CD4-positive, alpha-beta T cell (primary cell): Measurements from ENCODE around the gene DGLUCY. TPM values are rescaled to one million over a fixed set of nuclear protein-coding genes. Genes with fewer than 3 reads are reported as not detected.
A peak's percentile ranks its signal among the peaks of the same experiment; 100 is the strongest.

ENCODE experiments used
- ATAC-seq: fragments of 200-7000 bp; cut with Tn5 transposase; one replicate; pipeline ENCODE4 v1.10.0; 2022; ENCODE audit warnings: mild to moderate bottlenecking; ENCODE audit not compliant: poor library complexity
- CTCF ChIA-PET: fragments of 350-600 bp; sonication (Branson Sonifier 250); formaldehyde crosslinking; loops from one replicate; lab custom pipeline; 2021; ENCODE audit warnings: antibody characterized with exemption, inconsistent platforms; lab: Charles Lee
- POLR2A ChIA-PET: fragments of 350-600 bp; sonication (Branson Sonifier 250); formaldehyde crosslinking; loops from one replicate; lab custom pipeline; 2021; ENCODE audit warnings: antibody characterized with exemption, inconsistent platforms; lab: Charles Lee
- DNase-seq, 14 experiments: peaks; one replicate each; pipeline ENCODE4 v3.0.0-alpha.2; 2013 to 2020; ENCODE audit warnings: mixed read lengths in 2 of 14
- H3K27ac ChIP-seq, 2 donors: one replicate each; pipeline versions ENCODE4 v1.5.1 to v1.7.0; 2013; ENCODE audit warnings: low read length in 2 of 2, low read depth in 1 of 2, mild to moderate bottlenecking in 1 of 2
- H3K27me3 ChIP-seq, 2 experiments: 1 replicate in 1 of 2; 2 replicates in 1 of 2; pipeline versions ENCODE4 v1.6.1 to v1.7.0; 2013; ENCODE audit warnings: low read length in 2 of 2, control low read depth in 1 of 2, mild to moderate bottlenecking in 1 of 2, moderate library complexity in 1 of 2; ENCODE audit not compliant: insufficient read depth in 2 of 2, control insufficient read depth in 1 of 2
- H3K36me3 ChIP-seq: one replicate; pipeline ENCODE4 v1.6.1; 2013; ENCODE audit warnings: low read length, control low read depth; ENCODE audit not compliant: insufficient read depth
- H3K4me1 ChIP-seq: one replicate; pipeline ENCODE4 v1.6.1; 2013; ENCODE audit warnings: low read length, control low read depth; ENCODE audit not compliant: insufficient read depth
- H3K4me3 ChIP-seq: one replicate; pipeline ENCODE4 v1.5.1; 2013; ENCODE audit warnings: mild to moderate bottlenecking, low read length, moderate library complexity
- H3K9me3 ChIP-seq, 2 experiments: 1 replicate in 1 of 2; 2 replicates in 1 of 2; pipeline versions ENCODE4 v1.6.1 to v1.7.0; 2013; ENCODE audit warnings: low read length in 2 of 2, mild to moderate bottlenecking in 2 of 2, control low read depth in 1 of 2, moderate library complexity in 1 of 2; ENCODE audit not compliant: control insufficient read depth in 1 of 2, insufficient read depth in 1 of 2
- H3K27ac Mint-ChIP-seq: one replicate; pipeline ENCODE4 v1.8.0; 2020; ENCODE audit warnings: mixed read lengths
- H3K27me3 Mint-ChIP-seq: one replicate; pipeline ENCODE4 v1.8.0; 2021; ENCODE audit warnings: mixed read lengths
- H3K36me3 Mint-ChIP-seq: one replicate; pipeline ENCODE4 v1.8.0; 2021; ENCODE audit warnings: low read depth, mixed read lengths
- H3K4me1 Mint-ChIP-seq: one replicate; pipeline ENCODE4 v1.8.0; 2021; ENCODE audit warnings: low read depth, mixed read lengths
- H3K4me3 Mint-ChIP-seq: one replicate; pipeline ENCODE4 v1.8.0; 2020; ENCODE audit warnings: mild to moderate bottlenecking, mixed read lengths
- H3K9me3 Mint-ChIP-seq: one replicate; pipeline ENCODE4 v1.8.0; 2020; ENCODE audit warnings: mixed read lengths
- intact Hi-C, 2 experiments: fragments of 100-400 bp; cut with DNase I in 1 of 2; cut with micrococcal nuclease in 1 of 2; formaldehyde crosslinking; loops; one replicate each; pipeline versions ENCODE4 v1.15.1 to v1.9.0; 2023 to 2025; cut with DNase I, micrococcal nuclease
- total RNA-seq, 174 experiments: library from RNA in 2 of 174; stranded (reverse) in 2 of 174; gene quantifications; one replicate each; pipeline ENCODE4 v1.2.3 and lab custom pipeline; 2021 to 2026
- TF ChIP-seq, protein P1 (sequence below): fragments of 200-600 bp; IDR thresholded peaks from one replicate; pipeline ENCODE4 v1.8.0; 2022; ENCODE audit warnings: antibody characterized with exemption, mild to moderate bottlenecking

Gene DGLUCY
- total RNA-seq, 2 experiments from 2014 or later: 33.0 to 34.9 TPM

DNA sequence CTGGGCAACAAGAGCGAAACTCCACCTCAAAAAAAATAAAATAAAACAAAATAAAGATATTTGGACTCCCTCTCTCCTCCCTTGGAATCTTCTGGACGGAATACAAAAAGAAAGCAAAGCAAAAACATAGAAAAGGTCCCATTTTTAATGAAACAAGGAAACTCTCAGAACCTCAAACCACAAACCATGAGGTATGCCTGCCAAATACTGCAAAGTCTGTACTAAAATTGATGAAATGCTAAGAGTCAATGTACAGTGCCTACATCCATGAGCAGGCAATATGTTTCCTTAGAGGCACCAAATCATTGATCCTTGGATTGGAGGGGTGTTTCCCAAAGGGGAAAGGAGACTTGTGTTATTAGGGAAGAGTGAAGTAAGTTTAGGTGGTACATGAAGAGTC lies 45.2 kb upstream of the DGLUCY start:
- ChIA-PET POLR2A (interaction anchor here (2.2 kb wide), 1 partner anchor 46 kb away, joined by 10 read pairs; the partner anchor contains the start of gene DGLUCY), CTCF (interaction anchor here (1.2 kb wide), 1 partner anchor 9 kb away, joined by 5 read pairs; no protein-coding TSS in a partner anchor)
- Mint-ChIP-seq H3K27ac (peak overlapping the region; percentile 68), H3K4me3 (peak overlapping the region; percentile 83), H3K4me1 (peaks cover 67% of the 10 kb centered on the region), H3K27me3 (no peaks in the 10 kb centered on the region), H3K9me3 (no peaks in the 10 kb centered on the region), H3K36me3 (no peaks in the 10 kb centered on the region)
- Histone ChIP-seq H3K4me1 (peaks cover 62% of the 10 kb centered on the region), H3K36me3 (no peaks in the 10 kb centered on the region), H3K27ac (no peak overlapping the region), H3K4me3 (no peak overlapping the region), H3K27me3 (no peaks in the 10 kb centered on the region), H3K9me3 (no peaks in the 10 kb centered on the region)
- TF ChIP-seq, protein P1, sequence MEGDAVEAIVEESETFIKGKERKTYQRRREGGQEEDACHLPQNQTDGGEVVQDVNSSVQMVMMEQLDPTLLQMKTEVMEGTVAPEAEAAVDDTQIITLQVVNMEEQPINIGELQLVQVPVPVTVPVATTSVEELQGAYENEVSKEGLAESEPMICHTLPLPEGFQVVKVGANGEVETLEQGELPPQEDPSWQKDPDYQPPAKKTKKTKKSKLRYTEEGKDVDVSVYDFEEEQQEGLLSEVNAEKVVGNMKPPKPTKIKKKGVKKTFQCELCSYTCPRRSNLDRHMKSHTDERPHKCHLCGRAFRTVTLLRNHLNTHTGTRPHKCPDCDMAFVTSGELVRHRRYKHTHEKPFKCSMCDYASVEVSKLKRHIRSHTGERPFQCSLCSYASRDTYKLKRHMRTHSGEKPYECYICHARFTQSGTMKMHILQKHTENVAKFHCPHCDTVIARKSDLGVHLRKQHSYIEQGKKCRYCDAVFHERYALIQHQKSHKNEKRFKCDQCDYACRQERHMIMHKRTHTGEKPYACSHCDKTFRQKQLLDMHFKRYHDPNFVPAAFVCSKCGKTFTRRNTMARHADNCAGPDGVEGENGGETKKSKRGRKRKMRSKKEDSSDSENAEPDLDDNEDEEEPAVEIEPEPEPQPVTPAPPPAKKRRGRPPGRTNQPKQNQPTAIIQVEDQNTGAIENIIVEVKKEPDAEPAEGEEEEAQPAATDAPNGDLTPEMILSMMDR: no peak
- DNase-seq (peak in 3 of 14 experiments; percentile 21 to 65 (median 36)), ATAC-seq (peak; percentile 24)
- intact Hi-C loops: loop anchor here in 1 of 2 experiments (10.0 kb wide), 1 partner anchor 176 kb away; the partner anchor contains the start of gene GPR68

DNA sequence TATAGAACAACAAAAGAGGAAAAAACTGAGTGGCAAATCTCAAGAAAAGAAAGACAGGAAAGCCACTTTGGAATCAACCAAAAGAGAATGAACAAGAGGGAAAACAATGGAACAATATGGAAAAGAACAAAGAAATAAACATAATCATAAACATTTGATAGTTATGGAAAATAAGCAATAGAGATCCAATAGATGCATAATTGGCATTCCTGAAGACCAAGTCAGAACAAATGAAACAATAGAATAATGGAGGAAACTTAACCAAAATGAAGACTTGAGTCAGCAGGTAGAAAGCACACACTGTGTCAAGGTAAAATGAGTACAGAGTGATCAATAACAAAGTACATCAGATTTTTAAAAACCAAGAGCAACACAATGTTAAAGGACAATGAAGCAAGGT lies 43.3 kb upstream of the DGLUCY start:
- DNase-seq (no peak), ATAC-seq (no peak)
- TF ChIP-seq, protein P1: no peak
- intact Hi-C loops: no loop called here
- ChIA-PET POLR2A (interaction anchor here (2.2 kb wide), 1 partner anchor 44 kb away, joined by 10 read pairs; the partner anchor contains the start of gene DGLUCY), CTCF (interaction anchor here (1.0 kb wide), 1 partner anchor 9 kb away, joined by 3 read pairs; the partner anchor contains the start of gene RPS6KA5)
- peaks cover 49% of the 10 kb centered on the region for H3K4me1 Mint-ChIP-seq
- no peaks in the 10 kb centered on the region for H3K36me3 Mint-ChIP-seq
- no peak overlapping the region for H3K4me3 Mint-ChIP-seq
- Histone ChIP-seq H3K27ac (no peak overlapping the region), H3K36me3 (no peaks in the 10 kb centered on the region), H3K4me3 (no peak overlapping the region), H3K9me3 (no peaks in the 10 kb centered on the region), H3K4me1 (peaks cover 47% of the 10 kb centered on the region), H3K27me3 (no peaks in the 10 kb centered on the region)
- H3K27me3 Mint-ChIP-seq: no peaks in the 10 kb centered on the region
- H3K9me3 Mint-ChIP-seq: no peaks in the 10 kb centered on the region
- no peak overlapping the region for H3K27ac Mint-ChIP-seq

DNA sequence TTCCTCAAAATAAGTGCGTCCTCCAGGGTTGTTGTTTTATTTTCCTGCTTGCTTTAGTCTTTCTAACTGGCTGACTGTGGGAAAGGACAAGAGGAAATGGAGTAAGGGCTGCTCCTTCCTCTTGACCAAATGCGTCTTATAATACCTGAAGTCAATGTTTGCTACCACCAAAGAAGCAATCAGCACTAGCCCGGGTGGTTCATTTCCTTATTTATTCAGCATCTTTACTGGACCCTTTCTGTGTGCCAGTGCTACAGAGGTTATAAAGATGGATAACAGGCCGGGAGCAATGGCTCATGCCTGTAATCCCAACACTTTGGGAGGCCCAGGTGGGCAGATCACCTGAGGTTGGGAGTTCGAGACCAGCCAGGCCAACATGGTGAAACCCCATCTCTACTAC lies 38.3 kb upstream of the DGLUCY start:
- intact Hi-C loops: no loop called here
- Histone ChIP-seq H3K27ac (no peak overlapping the region), H3K36me3 (no peaks in the 10 kb centered on the region), H3K9me3 (no peaks in the 10 kb centered on the region), H3K4me1 (peaks cover 29% of the 10 kb centered on the region), H3K4me3 (no peak overlapping the region), H3K27me3 (no peaks in the 10 kb centered on the region)
- ATAC-seq (no peak), DNase-seq (no peak)
- H3K27me3 Mint-ChIP-seq: no peaks in the 10 kb centered on the region
- no peaks in the 10 kb centered on the region for H3K9me3 Mint-ChIP-seq
- ChIA-PET POLR2A (no interaction called here), CTCF (interaction anchor here (1.0 kb wide), 1 partner anchor 10 kb away, joined by 4 read pairs; no protein-coding TSS in a partner anchor)
- no peaks in the 10 kb centered on the region for H3K36me3 Mint-ChIP-seq
- no peak overlapping the region for H3K4me3 Mint-ChIP-seq
- H3K4me1 Mint-ChIP-seq: peaks cover 32% of the 10 kb centered on the region
- H3K27ac Mint-ChIP-seq: no peak overlapping the region
- TF ChIP-seq, protein P1: no peak
